NB4 (cell line): ENCODE results near the gene ALDH1L2.

Experiments used
- DNase-seq: peaks from one replicate; pipeline ENCODE4 v3.0.0; 2010; ENCODE audit warnings: low read depth
- H3K4me3 ChIP-seq: one replicate; pipeline ENCODE4 v1.5.1; 2011; ENCODE audit warnings: mild to moderate bottlenecking, low read depth, low read length, moderate library complexity
- MYC ChIP-seq: IDR thresholded peaks from 2 replicates; pipeline ENCODE4 v1.6.1; 2011; ENCODE audit warnings: low read depth, low read length
- POLR2A ChIP-seq: IDR thresholded peaks from 2 replicates; pipeline ENCODE4 v1.6.1; 2011; ENCODE audit warnings: mild to moderate bottlenecking; ENCODE audit not compliant: insufficient read length; ENCODE audit errors: extremely low read depth
- TF ChIP-seq, protein P1 (sequence below): IDR thresholded peaks from one replicate; pipeline ENCODE4 v1.5.1; 2012; ENCODE audit warnings: low read depth, low read length
- TF ChIP-seq, protein P2 (sequence below): IDR thresholded peaks from 2 replicates; pipeline ENCODE4 v1.6.1; 2011; ENCODE audit warnings: low read depth, low read length

Gene ALDH1L2

GRCh38 chr12:104971306-104971705, 113.0 kb downstream of the ALDH1L2 start:
- no peak overlapping the region for H3K4me3 ChIP-seq
- no peak for DNase-seq
- TF ChIP-seq POLR2A = no peak
- TF ChIP-seq MYC = no peak
- TF ChIP-seq, protein P1, sequence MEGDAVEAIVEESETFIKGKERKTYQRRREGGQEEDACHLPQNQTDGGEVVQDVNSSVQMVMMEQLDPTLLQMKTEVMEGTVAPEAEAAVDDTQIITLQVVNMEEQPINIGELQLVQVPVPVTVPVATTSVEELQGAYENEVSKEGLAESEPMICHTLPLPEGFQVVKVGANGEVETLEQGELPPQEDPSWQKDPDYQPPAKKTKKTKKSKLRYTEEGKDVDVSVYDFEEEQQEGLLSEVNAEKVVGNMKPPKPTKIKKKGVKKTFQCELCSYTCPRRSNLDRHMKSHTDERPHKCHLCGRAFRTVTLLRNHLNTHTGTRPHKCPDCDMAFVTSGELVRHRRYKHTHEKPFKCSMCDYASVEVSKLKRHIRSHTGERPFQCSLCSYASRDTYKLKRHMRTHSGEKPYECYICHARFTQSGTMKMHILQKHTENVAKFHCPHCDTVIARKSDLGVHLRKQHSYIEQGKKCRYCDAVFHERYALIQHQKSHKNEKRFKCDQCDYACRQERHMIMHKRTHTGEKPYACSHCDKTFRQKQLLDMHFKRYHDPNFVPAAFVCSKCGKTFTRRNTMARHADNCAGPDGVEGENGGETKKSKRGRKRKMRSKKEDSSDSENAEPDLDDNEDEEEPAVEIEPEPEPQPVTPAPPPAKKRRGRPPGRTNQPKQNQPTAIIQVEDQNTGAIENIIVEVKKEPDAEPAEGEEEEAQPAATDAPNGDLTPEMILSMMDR = no peak
- TF ChIP-seq, protein P2, sequence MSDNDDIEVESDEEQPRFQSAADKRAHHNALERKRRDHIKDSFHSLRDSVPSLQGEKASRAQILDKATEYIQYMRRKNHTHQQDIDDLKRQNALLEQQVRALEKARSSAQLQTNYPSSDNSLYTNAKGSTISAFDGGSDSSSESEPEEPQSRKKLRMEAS = no peak
